ENCODE data around the gene DNAJB8. TPM values are rescaled to one million over a fixed set of nuclear protein-coding genes. Genes with fewer than 3 reads are reported as not detected.

The DNAJB8 gene
- total and polyA plus RNA-seq, 9 of the 15 experiments (the other 6 are each of a cell fraction or from before 2014, with no cell fraction given), result not detected

- TF ChIP-seq, protein P1, sequence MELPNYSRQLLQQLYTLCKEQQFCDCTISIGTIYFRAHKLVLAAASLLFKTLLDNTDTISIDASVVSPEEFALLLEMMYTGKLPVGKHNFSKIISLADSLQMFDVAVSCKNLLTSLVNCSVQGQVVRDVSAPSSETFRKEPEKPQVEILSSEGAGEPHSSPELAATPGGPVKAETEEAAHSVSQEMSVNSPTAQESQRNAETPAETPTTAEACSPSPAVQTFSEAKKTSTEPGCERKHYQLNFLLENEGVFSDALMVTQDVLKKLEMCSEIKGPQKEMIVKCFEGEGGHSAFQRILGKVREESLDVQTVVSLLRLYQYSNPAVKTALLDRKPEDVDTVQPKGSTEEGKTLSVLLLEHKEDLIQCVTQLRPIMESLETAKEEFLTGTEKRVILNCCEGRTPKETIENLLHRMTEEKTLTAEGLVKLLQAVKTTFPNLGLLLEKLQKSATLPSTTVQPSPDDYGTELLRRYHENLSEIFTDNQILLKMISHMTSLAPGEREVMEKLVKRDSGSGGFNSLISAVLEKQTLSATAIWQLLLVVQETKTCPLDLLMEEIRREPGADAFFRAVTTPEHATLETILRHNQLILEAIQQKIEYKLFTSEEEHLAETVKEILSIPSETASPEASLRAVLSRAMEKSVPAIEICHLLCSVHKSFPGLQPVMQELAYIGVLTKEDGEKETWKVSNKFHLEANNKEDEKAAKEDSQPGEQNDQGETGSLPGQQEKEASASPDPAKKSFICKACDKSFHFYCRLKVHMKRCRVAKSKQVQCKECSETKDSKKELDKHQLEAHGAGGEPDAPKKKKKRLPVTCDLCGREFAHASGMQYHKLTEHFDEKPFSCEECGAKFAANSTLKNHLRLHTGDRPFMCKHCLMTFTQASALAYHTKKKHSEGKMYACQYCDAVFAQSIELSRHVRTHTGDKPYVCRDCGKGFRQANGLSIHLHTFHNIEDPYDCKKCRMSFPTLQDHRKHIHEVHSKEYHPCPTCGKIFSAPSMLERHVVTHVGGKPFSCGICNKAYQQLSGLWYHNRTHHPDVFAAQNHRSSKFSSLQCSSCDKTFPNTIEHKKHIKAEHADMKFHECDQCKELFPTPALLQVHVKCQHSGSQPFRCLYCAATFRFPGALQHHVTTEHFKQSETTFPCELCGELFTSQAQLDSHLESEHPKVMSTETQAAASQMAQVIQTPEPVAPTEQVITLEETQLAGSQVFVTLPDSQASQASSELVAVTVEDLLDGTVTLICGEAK (IDR thresholded peaks at IDR 0.05), result no peak
- TF ChIP-seq, protein P1 (CRISPR knock-in tag; IDR thresholded peaks at IDR 0.05), result no peak
- no peak for TF ChIP-seq SMARCB1 (IDR thresholded peaks at IDR 0.05; ENCODE audit: insufficient read length, low read depth)
- TF ChIP-seq ZBTB26 (CRISPR knock-in tag; IDR thresholded peaks at IDR 0.05), result no peak
- TF ChIP-seq ZBTB5 (IDR thresholded peaks at IDR 0.05), result no peak
- TF ChIP-seq RFX1 (IDR thresholded peaks at IDR 0.05), result no peak
- no peak for TF ChIP-seq ETV5 (CRISPR knock-in tag; IDR thresholded peaks at IDR 0.05; ENCODE audit: low read depth)
- TF ChIP-seq SMAD4 (CRISPR knock-in tag; conservative IDR thresholded peaks at IDR 0.05), result peak; percentile 25
- TF ChIP-seq, protein P2, sequence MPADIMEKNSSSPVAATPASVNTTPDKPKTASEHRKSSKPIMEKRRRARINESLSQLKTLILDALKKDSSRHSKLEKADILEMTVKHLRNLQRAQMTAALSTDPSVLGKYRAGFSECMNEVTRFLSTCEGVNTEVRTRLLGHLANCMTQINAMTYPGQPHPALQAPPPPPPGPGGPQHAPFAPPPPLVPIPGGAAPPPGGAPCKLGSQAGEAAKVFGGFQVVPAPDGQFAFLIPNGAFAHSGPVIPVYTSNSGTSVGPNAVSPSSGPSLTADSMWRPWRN (IDR thresholded peaks at IDR 0.05; ENCODE audit: low read depth), result 0 out of 2 replicates have a peak, but pooled peaks have one; percentile 5
- TF ChIP-seq STAG1 (CRISPR knock-in tag; IDR thresholded peaks at IDR 0.05; ENCODE audit: borderline replicate concordance), result no peak
- peak; percentile 45 for TF ChIP-seq BRD9 (IDR thresholded peaks at IDR 0.05; ENCODE audit: low read depth, partially characterized antibody)
- TF ChIP-seq ARID1B (IDR thresholded peaks at IDR 0.05), result 0 out of 2 replicates have a peak, but pooled peaks have one; percentile 6
Observed at GRCh38 chr3:128487813-128488635, 21.3 kb upstream of the DNAJB8 start (continued).

Data from K562 (cell line).